SU-DHL-6 (cell line): ENCODE measurements around the gene CHD5.

Experiments
- EZH2phosphoT487 ChIP-seq: fragments of 200-600 bp; sonication (generic), shearing (Covaris generic); conservative IDR thresholded peaks from 2 replicates; pipeline ENCODE4 v1.6.1; 2018; ENCODE audit warnings: mild to moderate bottlenecking, antibody characterized with exemption, low read length, moderate library complexity, mixed read lengths
- TF ChIP-seq, protein P1 (sequence below): fragments of 200-600 bp; sonication (generic); IDR thresholded peaks from one replicate; pipeline ENCODE4 v1.5.1; 2017; ENCODE audit warnings: antibody characterized with exemption, mild to moderate bottlenecking, low read length, moderate library complexity; ENCODE audit not compliant: insufficient read depth, poor library complexity, severe bottlenecking

GRCh38 chr1:6128276-6129081 is 51.6 kb downstream of the CHD5 start:
- TF ChIP-seq, protein P1, sequence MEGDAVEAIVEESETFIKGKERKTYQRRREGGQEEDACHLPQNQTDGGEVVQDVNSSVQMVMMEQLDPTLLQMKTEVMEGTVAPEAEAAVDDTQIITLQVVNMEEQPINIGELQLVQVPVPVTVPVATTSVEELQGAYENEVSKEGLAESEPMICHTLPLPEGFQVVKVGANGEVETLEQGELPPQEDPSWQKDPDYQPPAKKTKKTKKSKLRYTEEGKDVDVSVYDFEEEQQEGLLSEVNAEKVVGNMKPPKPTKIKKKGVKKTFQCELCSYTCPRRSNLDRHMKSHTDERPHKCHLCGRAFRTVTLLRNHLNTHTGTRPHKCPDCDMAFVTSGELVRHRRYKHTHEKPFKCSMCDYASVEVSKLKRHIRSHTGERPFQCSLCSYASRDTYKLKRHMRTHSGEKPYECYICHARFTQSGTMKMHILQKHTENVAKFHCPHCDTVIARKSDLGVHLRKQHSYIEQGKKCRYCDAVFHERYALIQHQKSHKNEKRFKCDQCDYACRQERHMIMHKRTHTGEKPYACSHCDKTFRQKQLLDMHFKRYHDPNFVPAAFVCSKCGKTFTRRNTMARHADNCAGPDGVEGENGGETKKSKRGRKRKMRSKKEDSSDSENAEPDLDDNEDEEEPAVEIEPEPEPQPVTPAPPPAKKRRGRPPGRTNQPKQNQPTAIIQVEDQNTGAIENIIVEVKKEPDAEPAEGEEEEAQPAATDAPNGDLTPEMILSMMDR = no peak
- no peak for TF ChIP-seq EZH2phosphoT487
